Stimulated activated CD8-positive, alpha-beta memory T cell treated with anti-CD3 and anti-CD28 coated beads, Interleukin-12 subunit alpha, Interleukin-12 subunit beta, amount 100 ng/mL, for 4 hours (primary cell): ENCODE data around the gene HIVEP3.

ENCODE experiments used
- DNase-seq: peaks from one replicate; pipeline ENCODE4 v3.0.0-alpha.2; 2020; ENCODE audit warnings: low read depth

The HIVEP3 gene

GRCh38 chr1:41846625-41847405 lies 71.9 kb downstream of the HIVEP3 start:
- no peak for DNase-seq

GRCh38 chr1:41844781-41845272 lies 73.9 kb downstream of the HIVEP3 start:
- no peak for DNase-seq

GRCh38 chr1:41844255-41844654 lies 74.5 kb downstream of the HIVEP3 start:
- no peak for DNase-seq

GRCh38 chr1:41842993-41843755 lies 75.5 kb downstream of the HIVEP3 start:
- no peak for DNase-seq

GRCh38 chr1:41842326-41842725 lies 76.4 kb downstream of the HIVEP3 start:
- no peak for DNase-seq

GRCh38 chr1:41840592-41841246 lies 78.0 kb downstream of the HIVEP3 start:
- DNase-seq = no peak

- no peak for DNase-seq
These were observed 80.5 kb downstream of the HIVEP3 start for GRCh38 chr1:41838266-41838665.

GRCh38 chr1:41837691-41838090 lies 81.0 kb downstream of the HIVEP3 start:
- DNase-seq = no peak

- DNase-seq = no peak
These were observed 83.2 kb downstream of the HIVEP3 start for GRCh38 chr1:41835485-41835884.

- DNase-seq = no peak
These were observed 85.2 kb downstream of the HIVEP3 start for GRCh38 chr1:41833519-41834000.

- DNase-seq = no peak
These were observed 88.0 kb downstream of the HIVEP3 start for GRCh38 chr1:41830726-41831125.

- DNase-seq = no peak
These were observed 90.6 kb downstream of the HIVEP3 start for GRCh38 chr1:41827991-41828570.

- DNase-seq = no peak
These were observed 95.3 kb downstream of the HIVEP3 start for GRCh38 chr1:41823471-41823870.

GRCh38 chr1:41822866-41823265 lies 95.9 kb downstream of the HIVEP3 start:
- DNase-seq = no peak

- DNase-seq = no peak
These were observed 98.9 kb downstream of the HIVEP3 start for GRCh38 chr1:41819843-41820242.

- no peak for DNase-seq
These were observed 99.7 kb downstream of the HIVEP3 start for GRCh38 chr1:41819069-41819468.

- DNase-seq = no peak
These were observed 102.7 kb downstream of the HIVEP3 start for GRCh38 chr1:41816061-41816460.

GRCh38 chr1:41813755-41814745 lies 104.7 kb downstream of the HIVEP3 start:
- no peak for DNase-seq

GRCh38 chr1:41813226-41813625 lies 105.5 kb downstream of the HIVEP3 start:
- DNase-seq = no peak

GRCh38 chr1:41812453-41812852 lies 106.3 kb downstream of the HIVEP3 start:
- DNase-seq = no peak

GRCh38 chr1:41812051-41812450 lies 106.7 kb downstream of the HIVEP3 start:
- DNase-seq = no peak
